ENCODE data around the gene ATP6V1G2.
A peak's percentile ranks its signal among the peaks of the same experiment; 100 is the strongest.
"Not testable (repeated sequence)": the region's sequence is repeated elsewhere in the genome, so short reads cannot be mapped to it uniquely, and the experiment has no call there.

The ATP6V1G2 gene

GRCh38 chr6:31546339-31546957 is at the start of gene ATP6V1G2:
ATP6V1G2 (minus strand) TSS chr6:31546608; CDS start chr6:31546559, 49 bp downstream.
- DNase-seq = peak; percentile 99

- DNase-seq = no peak
Measured at GRCh38 chr6:31592396-31592771, 46.0 kb upstream of the ATP6V1G2 start.

- DNase-seq = not testable (repeated sequence)
Measured at GRCh38 chr6:31590691-31591090, 44.3 kb upstream of the ATP6V1G2 start.

- DNase-seq = no peak
Measured at GRCh38 chr6:31588871-31589650, 42.7 kb upstream of the ATP6V1G2 start.

- DNase-seq = no peak
Measured at GRCh38 chr6:31587791-31588777, 41.7 kb upstream of the ATP6V1G2 start.

- no peak for DNase-seq
Measured at GRCh38 chr6:31586599-31587281, 40.3 kb upstream of the ATP6V1G2 start.

GRCh38 chr6:31586008-31586407 is 39.6 kb upstream of the ATP6V1G2 start, which contains the start of gene LST1:
LST1 (plus strand) TSS chr6:31586277; CDS start chr6:31587300, 1,023 bp downstream.
- DNase-seq = no peak

- DNase-seq = no peak
Measured at GRCh38 chr6:31585491-31585890, 39.1 kb upstream of the ATP6V1G2 start.

- DNase-seq = no peak
Measured at GRCh38 chr6:31582230-31582643, 35.8 kb upstream of the ATP6V1G2 start, which contains the start of gene LTB. LTB (minus strand) TSS chr6:31582424; CDS start chr6:31582417, 7 bp downstream.

GRCh38 chr6:31581434-31582229 is 35.2 kb upstream of the ATP6V1G2 start:
- DNase-seq = no peak

GRCh38 chr6:31580807-31581433 is 34.5 kb upstream of the ATP6V1G2 start:
- DNase-seq = peak; percentile 64

GRCh38 chr6:31580438-31580740 is 34.0 kb upstream of the ATP6V1G2 start:
- no peak for DNase-seq

GRCh38 chr6:31579546-31580437 is 33.4 kb upstream of the ATP6V1G2 start:
- DNase-seq = no peak

GRCh38 chr6:31579119-31579505 is 32.7 kb upstream of the ATP6V1G2 start:
- DNase-seq = no peak

- no peak for DNase-seq
Measured at GRCh38 chr6:31578184-31579118, 32.0 kb upstream of the ATP6V1G2 start.

GRCh38 chr6:31577579-31577966 is 31.2 kb upstream of the ATP6V1G2 start:
- DNase-seq = no peak

GRCh38 chr6:31576897-31577578 is 30.6 kb upstream of the ATP6V1G2 start:
- no peak for DNase-seq

- no peak for DNase-seq
Measured at GRCh38 chr6:31575952-31576685, 29.7 kb upstream of the ATP6V1G2 start.
